Pancreas (tissue), 10 donors: ENCODE measurements around the gene NOL4L. TPM values are rescaled to one million over a fixed set of nuclear protein-coding genes. Genes with fewer than 3 reads are reported as not detected.
A peak's percentile ranks its signal among the peaks of the same experiment; 100 is the strongest.

ENCODE experiments used
- ATAC-seq, 4 donors: fragments of 200-7000 bp; cut with Tn5 transposase; one replicate each; pipeline versions ENCODE4 v1.8.0 to v1.9.1; 2020; ENCODE audit warnings: mild to moderate bottlenecking in 4 of 4, moderate library complexity in 4 of 4
- DNase-seq, 6 donors: peaks; one replicate each; pipeline ENCODE4 v3.0.0-alpha.2; 2020
- FAIRE-seq: peaks from 2 replicates; lab custom pipeline; 2012; peaks lifted over from hg19 to GRCh38; lab: Jason Lieb, UNC
- H3K27ac ChIP-seq, 4 donors: fragments of 200-600 bp; sonication (generic); 1 replicate in 3 of 4; 2 replicates in 1 of 4; pipeline versions ENCODE4 v1.5.0 to v1.8.0; 2020
- H3K27me3 ChIP-seq, 4 donors: fragments of 200-600 bp; one replicate each; pipeline ENCODE4 v1.8.0; 2021
- H3K36me3 ChIP-seq, 3 donors: fragments of 200-600 bp; sonication (generic) in 1 of 3; one replicate each; pipeline versions ENCODE4 v1.5.0 to v1.8.0; 2020 to 2021
- H3K4me1 ChIP-seq, 3 donors: fragments of 200-600 bp; one replicate each; pipeline ENCODE4 v1.8.0; 2021
- H3K4me3 ChIP-seq, 4 donors: fragments of 200-600 bp; sonication (generic) in 2 of 4; one replicate each; pipeline versions ENCODE4 v1.5.0 to v1.8.0; 2020 to 2021
- H3K9me3 ChIP-seq, 4 donors: fragments of 200-600 bp; one replicate each; pipeline ENCODE4 v1.8.0; 2021
- WGBS, 2 donors: extraction: QIAGEN DNeasy Blood & Tissue Kit; methylation state at CpG; one replicate each; pipeline ENCODE4 v1.1.7; 2013; 5-methylcytosine and 5-hydroxymethylcytosine counted together
- intact Hi-C, 3 donors: fragments of 100-400 bp; cut with DNase I; formaldehyde crosslinking; loops; one replicate each; pipeline versions ENCODE4 v1.11.1 to v1.14.2; 2022
- polyA plus RNA-seq, 2 donors: library from polyadenylated mRNA; stranded (reverse); fragments of 200-250 nt; gene quantifications; one replicate each; pipeline ENCODE4 v1.2.3, GENCODE V29; 2013
- total RNA-seq, 6 donors: library from RNA; stranded (reverse); fragmentation: NEBNext Ultra II Directional in 4 of 6; extraction: Animal tissue kit (Norgen Biotek cat#: 25700) in 4 of 6; gene quantifications; one replicate each; pipeline versions ENCODE4 v1.2.1 to v1.2.4, GENCODE V29; 2021 to 2023
- TF ChIP-seq, protein P1 (sequence below), 4 donors: fragments of 200-600 bp; sonication (generic) in 3 of 4; IDR thresholded peaks; one replicate each; pipeline versions ENCODE4 v1.5.0 to v1.8.0; 2021; ENCODE audit warnings: antibody characterized with exemption in 4 of 4
- donor health status: healthy with polysubstance abuse.
- donor health status: DM: no; HTN: no; CAD: no; lungs with moderate emphysema.
- donor health status: DM: no; HTN: no; CAD: no.
- donor health status: control.
- donor health status: control.
- donor health status: Bipolar disorder and iron deficiency.
- donor health status: DM: yes; HTN: yes; CAD: no.
- donor health status: DM: no; HTN: no; CAD: no.
- donor health status: DM: no; HTN: no; CAD: no.
- donor health status: DM: yes; HTN: yes; CAD: no.

Gene NOL4L
- total and polyA plus RNA-seq, 8 donors: 8.7 to 14.5 (median 10.2) TPM

DNA sequence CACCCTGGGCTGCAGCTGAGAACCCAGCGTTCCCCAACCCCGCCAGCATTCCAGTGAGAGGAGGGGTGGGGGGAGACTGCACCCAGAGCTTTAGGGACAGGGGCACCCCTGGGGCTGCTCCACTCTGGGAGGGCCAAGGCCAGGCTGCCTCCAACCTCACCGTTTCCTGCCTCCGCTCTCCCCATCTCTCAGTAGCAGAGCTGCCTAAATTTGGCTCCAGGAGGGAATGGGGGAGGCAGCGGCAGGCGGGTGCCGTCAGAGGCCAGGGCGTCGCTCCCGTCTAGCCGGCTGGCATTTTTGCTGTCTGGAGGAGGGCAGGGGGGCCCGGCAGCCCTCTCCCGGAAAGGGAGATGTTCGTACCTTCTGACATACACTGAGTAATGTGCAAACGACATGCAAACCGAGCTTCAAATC, 46.6 kb downstream of the NOL4L start:
- no peaks in the 10 kb centered on the region for H3K27me3 ChIP-seq
- peaks cover 0 to 3% (median 0%) of the 10 kb centered on the region in 3 donors for H3K4me1 ChIP-seq
- FAIRE-seq (no peak), ATAC-seq (no peak), DNase-seq (no peak)
- TF ChIP-seq, protein P1, sequence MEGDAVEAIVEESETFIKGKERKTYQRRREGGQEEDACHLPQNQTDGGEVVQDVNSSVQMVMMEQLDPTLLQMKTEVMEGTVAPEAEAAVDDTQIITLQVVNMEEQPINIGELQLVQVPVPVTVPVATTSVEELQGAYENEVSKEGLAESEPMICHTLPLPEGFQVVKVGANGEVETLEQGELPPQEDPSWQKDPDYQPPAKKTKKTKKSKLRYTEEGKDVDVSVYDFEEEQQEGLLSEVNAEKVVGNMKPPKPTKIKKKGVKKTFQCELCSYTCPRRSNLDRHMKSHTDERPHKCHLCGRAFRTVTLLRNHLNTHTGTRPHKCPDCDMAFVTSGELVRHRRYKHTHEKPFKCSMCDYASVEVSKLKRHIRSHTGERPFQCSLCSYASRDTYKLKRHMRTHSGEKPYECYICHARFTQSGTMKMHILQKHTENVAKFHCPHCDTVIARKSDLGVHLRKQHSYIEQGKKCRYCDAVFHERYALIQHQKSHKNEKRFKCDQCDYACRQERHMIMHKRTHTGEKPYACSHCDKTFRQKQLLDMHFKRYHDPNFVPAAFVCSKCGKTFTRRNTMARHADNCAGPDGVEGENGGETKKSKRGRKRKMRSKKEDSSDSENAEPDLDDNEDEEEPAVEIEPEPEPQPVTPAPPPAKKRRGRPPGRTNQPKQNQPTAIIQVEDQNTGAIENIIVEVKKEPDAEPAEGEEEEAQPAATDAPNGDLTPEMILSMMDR (IDR thresholded peaks at IDR 0.05): no peak
- intact Hi-C loops: no loop called here
- 65 to 77% methylated on average over 14 to 16 of the region's 16 CpGs for WGBS, 2 donors
- H3K9me3 ChIP-seq: no peaks in the 10 kb centered on the region
- no peaks in the 10 kb centered on the region for H3K36me3 ChIP-seq
- no peak overlapping the region for H3K27ac ChIP-seq
- no peak overlapping the region for H3K4me3 ChIP-seq

DNA sequence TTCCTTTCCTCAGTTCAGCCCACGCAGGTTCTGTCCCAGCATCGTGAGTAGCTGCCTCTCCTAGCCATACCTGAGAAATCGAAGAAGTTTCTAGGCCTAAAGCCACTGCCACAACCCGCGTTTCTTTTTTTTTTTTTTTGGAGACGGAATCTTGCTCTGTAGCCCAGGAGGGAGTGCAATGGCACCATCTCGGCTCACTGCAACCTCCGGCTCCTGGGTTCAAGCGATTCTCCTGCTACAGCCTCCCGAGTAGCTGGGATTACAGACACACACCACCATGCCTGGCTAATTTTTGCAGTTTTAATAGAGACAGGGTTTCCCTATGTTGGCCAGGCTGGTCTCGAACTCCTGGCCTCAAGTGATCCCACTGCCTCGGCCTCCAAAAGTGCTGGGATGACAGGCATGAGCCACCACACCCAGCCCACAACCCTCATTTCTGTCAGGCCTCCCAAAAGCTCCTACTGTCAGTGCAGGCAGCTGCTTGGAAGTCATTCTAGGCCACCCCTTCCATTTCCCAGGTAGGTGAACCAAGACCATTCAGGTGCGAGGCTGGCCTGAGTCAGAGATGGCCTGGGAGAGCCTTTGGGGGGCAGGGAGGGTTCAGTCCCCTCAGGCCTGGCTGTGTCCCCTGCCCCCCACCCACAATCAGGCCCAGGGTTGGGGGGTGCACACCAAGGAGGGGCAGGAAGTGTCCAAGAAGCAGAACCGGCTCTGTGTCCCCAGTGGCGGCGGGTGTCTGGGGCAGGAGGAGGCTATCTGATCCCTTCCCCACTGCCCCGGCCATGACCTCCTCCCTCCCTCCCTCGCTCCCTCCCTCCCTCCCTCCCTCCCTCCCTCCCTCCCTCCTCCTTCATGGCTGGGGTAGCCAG, 47.2 kb downstream of the NOL4L start:
- Histone ChIP-seq H3K27ac (peak overlapping the region in 1 of 4 donors; percentile 46), H3K36me3 (no peaks in the 10 kb centered on the region), H3K9me3 (no peaks in the 10 kb centered on the region), H3K4me1 (peaks cover 0 to 3% (median 0%) of the 10 kb centered on the region in 3 donors), H3K27me3 (no peaks in the 10 kb centered on the region), H3K4me3 (peak overlapping the region in 1 of 4 donors; percentile 56)
- ATAC-seq (no peak), DNase-seq (peak in 1 of 6 donors; percentile 84), FAIRE-seq (no peak)
- TF ChIP-seq, protein P1 (IDR thresholded peaks at IDR 0.05): no peak
- WGBS, 2 donors: 75 to 89% methylated on average over 13 to 17 of the region's 18 CpGs
- intact Hi-C loops: no loop called here

DNA sequence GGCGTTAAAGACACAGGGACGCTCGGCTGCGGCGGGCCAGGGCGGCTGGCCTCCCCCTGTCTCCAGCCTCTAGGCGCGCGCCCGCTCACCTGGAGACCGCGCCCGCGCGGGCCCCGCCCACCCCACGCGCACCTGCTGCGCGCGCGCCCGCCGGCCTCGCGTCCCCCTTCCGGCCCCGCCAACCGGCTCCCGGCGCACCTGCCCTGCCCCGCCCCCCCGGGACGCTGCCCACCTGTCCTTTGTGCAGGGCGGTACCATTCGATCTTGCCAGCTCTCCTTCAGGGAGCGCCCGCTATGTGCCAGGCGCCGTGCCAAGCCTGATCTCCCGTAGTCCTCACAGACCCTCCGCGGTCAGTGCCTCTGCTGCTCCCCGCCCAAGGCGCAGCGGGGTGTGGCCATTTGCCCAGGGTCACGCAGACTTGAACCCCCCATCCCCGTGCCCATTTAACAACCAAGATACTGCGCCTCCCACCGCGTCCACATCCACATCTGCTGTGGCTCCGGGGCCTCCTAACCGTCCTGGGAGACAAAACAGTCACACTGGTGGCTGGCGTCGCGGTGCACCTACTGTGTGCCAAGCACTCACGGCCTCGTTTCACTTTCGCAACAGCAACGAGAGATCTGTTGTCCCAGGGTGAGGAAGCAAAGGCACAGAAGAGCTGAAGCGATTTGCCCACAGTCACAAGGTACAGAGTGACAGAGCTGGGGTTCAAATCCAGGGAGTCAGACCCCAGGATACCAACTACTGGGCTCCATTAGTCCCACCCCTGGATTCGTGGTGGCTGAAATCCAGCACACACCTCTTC, 48.1 kb downstream of the NOL4L start:
- H3K36me3 ChIP-seq: no peaks in the 10 kb centered on the region
- H3K27ac ChIP-seq: peak overlapping the region in 3 of 4 donors; percentile 46 to 58 (median 52)
- peaks cover 0 to 3% (median 0%) of the 10 kb centered on the region in 3 donors for H3K4me1 ChIP-seq
- peak; percentile 80 to 86 (median 84) for ATAC-seq
- no peak for FAIRE-seq
- DNase-seq: peak; percentile 74 to 91 (median 82)
- H3K27me3 ChIP-seq: no peaks in the 10 kb centered on the region
- WGBS, 2 donors: 5 to 7% methylated on average over 41 to 62 of the region's 62 CpGs
- H3K4me3 ChIP-seq: peak overlapping the region; percentile 20 to 56 (median 43)
- TF ChIP-seq, protein P1 (IDR thresholded peaks at IDR 0.05): no peak
- intact Hi-C loops: no loop called here
- H3K9me3 ChIP-seq: no peaks in the 10 kb centered on the region

DNA sequence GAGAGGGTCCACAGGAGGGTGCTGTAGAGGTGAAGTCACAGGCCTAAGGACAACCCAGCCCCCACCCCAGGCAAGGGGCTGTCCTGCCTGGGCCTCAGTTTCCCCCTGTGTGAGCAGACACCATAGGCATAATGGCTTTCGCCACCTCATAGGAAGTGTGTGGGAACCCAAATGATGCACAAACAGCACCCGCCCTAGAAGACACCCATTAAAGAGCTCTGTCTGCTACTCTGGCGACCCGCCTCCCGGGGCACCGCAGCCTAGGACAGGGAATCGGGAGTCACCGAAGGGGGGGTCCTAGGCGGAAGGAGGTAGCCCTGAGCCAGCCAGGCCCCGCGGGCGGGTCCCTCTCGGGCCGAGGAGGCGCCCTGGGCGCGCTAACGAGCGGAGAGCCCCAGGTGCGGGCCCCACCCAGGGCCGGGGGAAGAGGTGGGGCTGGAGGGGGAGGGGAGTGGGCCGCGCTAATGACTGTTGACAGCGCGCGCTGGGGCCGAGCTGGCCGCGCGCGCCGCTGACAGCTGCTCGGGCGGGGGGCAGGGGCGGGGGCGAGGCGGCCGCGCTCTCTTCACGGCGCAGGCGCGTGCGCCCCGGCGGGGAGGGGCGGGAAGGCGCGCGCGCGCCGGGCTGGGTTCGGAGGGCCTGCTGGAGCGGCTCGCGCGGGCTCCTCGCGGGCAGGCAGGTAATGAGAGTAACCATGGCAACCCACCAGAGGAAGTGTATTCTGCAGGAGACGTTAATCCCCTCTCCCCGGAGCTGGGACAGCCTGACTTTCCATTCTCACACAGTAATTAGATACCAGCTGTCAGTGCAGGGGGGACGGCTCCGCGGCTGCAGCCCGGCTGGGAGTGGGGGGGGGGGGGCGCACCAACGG, 48.9 kb downstream of the NOL4L start:
- 3 to 6% methylated on average over 26 to 63 of the region's 68 CpGs for WGBS, 2 donors
- H3K27me3 ChIP-seq: no peaks in the 10 kb centered on the region
- FAIRE-seq (no peak), ATAC-seq (peak; percentile 80 to 88 (median 83)), DNase-seq (peak; percentile 69 to 90 (median 80))
- H3K4me1 ChIP-seq: peaks cover 0 to 3% (median 0%) of the 10 kb centered on the region in 3 donors
- TF ChIP-seq, protein P1 (IDR thresholded peaks at IDR 0.05): no peak
- no peaks in the 10 kb centered on the region for H3K9me3 ChIP-seq
- no peaks in the 10 kb centered on the region for H3K36me3 ChIP-seq
- intact Hi-C loops: no loop called here
- peak overlapping the region; percentile 39 to 65 (median 56) for H3K27ac ChIP-seq
- H3K4me3 ChIP-seq: peak overlapping the region; percentile 20 to 56 (median 43)
